K562 (cell line): ENCODE results near the gene DNAH17.

Experiments
- TCF7L2 ChIP-seq: fragments of 150-350 bp; IDR thresholded peaks from 2 replicates; pipeline ENCODE4 v1.6.1; 2016; ENCODE audit warnings: low read depth, mild to moderate bottlenecking, low read length, moderate library complexity
- ZEB2 ChIP-seq: fragments of 450-650 bp; IDR thresholded peaks from 2 replicates; pipeline ENCODE4 v1.6.1; 2016

- no peak for TF ChIP-seq TCF7L2
- TF ChIP-seq ZEB2: no peak
These were observed 159.7 kb downstream of the DNAH17 start for GRCh38 chr17:78417531-78417909.
